ENCODE data around the gene RPN2.

The RPN2 gene

GRCh38 chr20:37200926-37201826, 22.0 kb downstream of the RPN2 start:
- H3K27me3 Mint-ChIP-seq (ENCODE audit: low read depth): no peaks in the 10 kb centered on the region
- peaks cover 64% of the 10 kb centered on the region for H3K36me3 Mint-ChIP-seq (ENCODE audit: low read depth)
- TF ChIP-seq, protein P1, sequence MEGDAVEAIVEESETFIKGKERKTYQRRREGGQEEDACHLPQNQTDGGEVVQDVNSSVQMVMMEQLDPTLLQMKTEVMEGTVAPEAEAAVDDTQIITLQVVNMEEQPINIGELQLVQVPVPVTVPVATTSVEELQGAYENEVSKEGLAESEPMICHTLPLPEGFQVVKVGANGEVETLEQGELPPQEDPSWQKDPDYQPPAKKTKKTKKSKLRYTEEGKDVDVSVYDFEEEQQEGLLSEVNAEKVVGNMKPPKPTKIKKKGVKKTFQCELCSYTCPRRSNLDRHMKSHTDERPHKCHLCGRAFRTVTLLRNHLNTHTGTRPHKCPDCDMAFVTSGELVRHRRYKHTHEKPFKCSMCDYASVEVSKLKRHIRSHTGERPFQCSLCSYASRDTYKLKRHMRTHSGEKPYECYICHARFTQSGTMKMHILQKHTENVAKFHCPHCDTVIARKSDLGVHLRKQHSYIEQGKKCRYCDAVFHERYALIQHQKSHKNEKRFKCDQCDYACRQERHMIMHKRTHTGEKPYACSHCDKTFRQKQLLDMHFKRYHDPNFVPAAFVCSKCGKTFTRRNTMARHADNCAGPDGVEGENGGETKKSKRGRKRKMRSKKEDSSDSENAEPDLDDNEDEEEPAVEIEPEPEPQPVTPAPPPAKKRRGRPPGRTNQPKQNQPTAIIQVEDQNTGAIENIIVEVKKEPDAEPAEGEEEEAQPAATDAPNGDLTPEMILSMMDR (IDR thresholded peaks at IDR 0.05; ENCODE audit: unreplicated experiment in 3 of 3): no peak
- H3K27ac Mint-ChIP-seq: peak overlapping the region; percentile 18 to 67 (median 38)
- no peaks in the 10 kb centered on the region for H3K9me3 Mint-ChIP-seq
- H3K4me1 Mint-ChIP-seq: peaks cover 55% of the 10 kb centered on the region
- no peak overlapping the region for H3K4me3 Mint-ChIP-seq

DNA sequence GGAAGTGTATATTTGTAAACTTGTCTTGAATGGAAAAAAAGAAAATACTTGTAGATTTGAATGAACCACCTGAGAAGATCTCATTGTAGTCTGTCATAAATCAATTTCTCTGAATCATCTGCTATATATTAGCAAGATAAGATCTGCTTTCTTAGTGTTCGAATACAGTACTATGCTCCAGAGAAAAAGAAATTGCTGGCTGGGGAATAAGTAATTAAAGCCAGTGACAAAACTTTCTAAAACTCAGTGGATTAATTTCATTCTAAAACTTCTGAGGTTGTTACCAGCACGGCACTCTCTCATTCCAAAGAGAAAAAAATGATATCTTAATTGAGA, 22.7 kb downstream of the RPN2 start:
- Mint-ChIP-seq H3K27me3 (ENCODE audit: low read depth) (no peaks in the 10 kb centered on the region), H3K9me3 (no peaks in the 10 kb centered on the region), H3K4me1 (peaks cover 51% of the 10 kb centered on the region), H3K36me3 (ENCODE audit: low read depth) (peaks cover 62% of the 10 kb centered on the region), H3K4me3 (no peak overlapping the region), H3K27ac (peak overlapping the region in 1 of 3 experiments; percentile 24)
- TF ChIP-seq, protein P1 (IDR thresholded peaks at IDR 0.05; ENCODE audit: unreplicated experiment in 3 of 3): no peak

- peaks cover 50% of the 10 kb centered on the region for H3K4me1 Mint-ChIP-seq
- TF ChIP-seq, protein P1 (IDR thresholded peaks at IDR 0.05; ENCODE audit: unreplicated experiment in 3 of 3): peak; percentile 70 to 77 (median 75)
- no peaks in the 10 kb centered on the region for H3K27me3 Mint-ChIP-seq (ENCODE audit: low read depth)
- no peaks in the 10 kb centered on the region for H3K9me3 Mint-ChIP-seq
- no peak overlapping the region for H3K4me3 Mint-ChIP-seq
- H3K27ac Mint-ChIP-seq: peak overlapping the region in 1 of 3 experiments; percentile 24
- H3K36me3 Mint-ChIP-seq (ENCODE audit: low read depth): peaks cover 63% of the 10 kb centered on the region
These were observed 23.3 kb downstream of the RPN2 start for GRCh38 chr20:37202267-37202943.

DNA sequence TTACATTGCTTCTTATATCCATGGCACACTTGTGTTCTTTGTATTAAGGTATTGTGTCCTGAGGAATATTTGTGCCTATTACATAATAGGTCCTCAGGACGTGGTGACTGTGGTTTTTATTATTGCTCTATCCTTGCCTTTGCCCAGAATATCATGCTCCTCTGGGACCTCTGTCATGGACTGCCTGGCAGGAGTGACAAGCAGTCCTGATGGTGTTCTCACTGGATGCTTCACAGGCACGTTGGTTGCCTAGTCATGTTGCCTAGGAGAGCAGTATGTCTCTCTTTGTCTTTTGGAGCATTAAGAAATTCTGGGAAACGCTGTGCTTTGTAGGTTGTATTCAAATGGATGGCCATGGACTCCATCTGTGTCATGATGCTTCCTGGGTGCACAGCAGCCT, 24.9 kb downstream of the RPN2 start:
- peaks cover 43% of the 10 kb centered on the region for H3K4me1 Mint-ChIP-seq
- no peak overlapping the region for H3K27ac Mint-ChIP-seq
- H3K36me3 Mint-ChIP-seq (ENCODE audit: low read depth): peaks cover 65% of the 10 kb centered on the region
- H3K9me3 Mint-ChIP-seq: no peaks in the 10 kb centered on the region
- no peak overlapping the region for H3K4me3 Mint-ChIP-seq
- H3K27me3 Mint-ChIP-seq (ENCODE audit: low read depth): no peaks in the 10 kb centered on the region
- TF ChIP-seq, protein P1 (IDR thresholded peaks at IDR 0.05; ENCODE audit: unreplicated experiment in 3 of 3): no peak

DNA sequence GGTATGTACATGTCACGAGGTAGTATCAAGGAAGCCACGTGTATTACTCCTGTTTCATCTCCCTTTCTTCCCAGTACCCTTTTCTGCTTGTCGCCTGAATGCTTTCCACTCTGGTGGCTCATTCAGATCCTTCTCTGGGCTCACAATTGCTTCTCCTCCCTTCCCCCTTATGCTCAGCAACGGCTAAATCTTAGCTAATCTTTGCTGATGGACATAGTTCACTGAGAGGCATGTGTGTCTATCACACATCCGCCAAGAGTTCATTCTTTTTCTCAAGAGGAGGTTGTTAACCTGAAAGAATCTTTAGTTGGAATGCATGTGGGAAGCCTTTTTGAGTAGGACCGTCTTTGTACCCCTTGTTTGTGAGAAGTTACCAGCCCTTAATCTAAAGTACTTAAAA, 26.0 kb downstream of the RPN2 start:
- peaks cover 63% of the 10 kb centered on the region for H3K36me3 Mint-ChIP-seq (ENCODE audit: low read depth)
- peak overlapping the region in 1 of 3 experiments; percentile 5 for H3K27ac Mint-ChIP-seq
- H3K4me1 Mint-ChIP-seq: peaks cover 38% of the 10 kb centered on the region

More for the DNA sequence above, 26.0 kb downstream of the RPN2 start:
- TF ChIP-seq, protein P1 (IDR thresholded peaks at IDR 0.05; ENCODE audit: unreplicated experiment in 3 of 3): no peak
- no peak overlapping the region for H3K4me3 Mint-ChIP-seq
- H3K27me3 Mint-ChIP-seq (ENCODE audit: low read depth): no peaks in the 10 kb centered on the region
- no peaks in the 10 kb centered on the region for H3K9me3 Mint-ChIP-seq
